AG10803 (cell line): ENCODE measurements around the gene LAMP2.

Experiments used
- DNase-seq: peaks from one replicate; pipeline ENCODE4 v3.0.0; 2010; ENCODE audit warnings: low read depth
- H3K4me3 ChIP-seq: 2 replicates; pipeline ENCODE4 v1.5.1; 2011; ENCODE audit warnings: mild to moderate bottlenecking, low read length, control low read depth
- TF ChIP-seq, protein P1 (sequence below): conservative IDR thresholded peaks from 2 replicates; pipeline ENCODE4 v1.5.1; 2011; ENCODE audit warnings: mild to moderate bottlenecking, low read length, control low read depth, inconsistent platforms

The LAMP2 gene

DNA sequence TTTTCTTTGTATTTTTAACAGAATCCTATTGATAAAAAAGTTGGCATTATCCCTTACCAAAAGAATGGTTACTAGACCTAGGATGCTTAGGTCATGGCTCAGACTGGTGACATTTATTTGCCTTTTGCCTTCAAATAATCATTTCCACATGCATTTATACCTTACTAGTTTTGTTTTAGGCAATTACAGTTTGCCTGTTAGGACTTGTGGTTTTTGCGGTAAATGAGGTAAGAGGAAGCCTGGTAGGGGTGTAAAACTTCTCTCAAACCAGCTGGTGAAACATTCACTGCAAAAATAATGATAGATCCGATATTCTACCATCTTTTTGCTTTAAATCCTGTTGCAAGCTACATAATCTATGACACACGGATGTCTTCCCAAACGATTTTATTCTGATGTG, 12.1 kb downstream of the LAMP2 start:
- H3K4me3 ChIP-seq, result no peak overlapping the region
- TF ChIP-seq, protein P1, sequence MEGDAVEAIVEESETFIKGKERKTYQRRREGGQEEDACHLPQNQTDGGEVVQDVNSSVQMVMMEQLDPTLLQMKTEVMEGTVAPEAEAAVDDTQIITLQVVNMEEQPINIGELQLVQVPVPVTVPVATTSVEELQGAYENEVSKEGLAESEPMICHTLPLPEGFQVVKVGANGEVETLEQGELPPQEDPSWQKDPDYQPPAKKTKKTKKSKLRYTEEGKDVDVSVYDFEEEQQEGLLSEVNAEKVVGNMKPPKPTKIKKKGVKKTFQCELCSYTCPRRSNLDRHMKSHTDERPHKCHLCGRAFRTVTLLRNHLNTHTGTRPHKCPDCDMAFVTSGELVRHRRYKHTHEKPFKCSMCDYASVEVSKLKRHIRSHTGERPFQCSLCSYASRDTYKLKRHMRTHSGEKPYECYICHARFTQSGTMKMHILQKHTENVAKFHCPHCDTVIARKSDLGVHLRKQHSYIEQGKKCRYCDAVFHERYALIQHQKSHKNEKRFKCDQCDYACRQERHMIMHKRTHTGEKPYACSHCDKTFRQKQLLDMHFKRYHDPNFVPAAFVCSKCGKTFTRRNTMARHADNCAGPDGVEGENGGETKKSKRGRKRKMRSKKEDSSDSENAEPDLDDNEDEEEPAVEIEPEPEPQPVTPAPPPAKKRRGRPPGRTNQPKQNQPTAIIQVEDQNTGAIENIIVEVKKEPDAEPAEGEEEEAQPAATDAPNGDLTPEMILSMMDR, result no peak
- peak; percentile 70 for DNase-seq

DNA sequence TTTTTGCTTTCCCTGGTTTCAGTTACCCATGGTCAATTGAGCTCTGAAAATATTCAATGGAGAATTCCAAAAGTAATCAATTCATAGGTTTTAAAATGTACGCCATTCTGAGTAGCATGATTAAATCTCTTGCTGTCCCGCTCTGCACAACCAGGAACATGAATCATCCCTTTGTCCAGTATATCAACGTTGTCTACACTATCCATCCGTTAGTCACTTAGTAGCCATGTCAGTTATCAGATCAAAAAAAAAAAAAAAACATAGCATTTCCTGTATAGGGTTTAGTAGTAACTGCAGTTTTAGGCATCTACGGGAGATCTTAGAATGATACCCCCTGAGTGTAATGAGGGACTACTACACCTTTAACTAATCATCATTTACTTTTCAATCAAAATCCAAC, 15.1 kb downstream of the LAMP2 start:
- TF ChIP-seq, protein P1, result no peak
- H3K4me3 ChIP-seq, result no peak overlapping the region
- no peak for DNase-seq

DNA sequence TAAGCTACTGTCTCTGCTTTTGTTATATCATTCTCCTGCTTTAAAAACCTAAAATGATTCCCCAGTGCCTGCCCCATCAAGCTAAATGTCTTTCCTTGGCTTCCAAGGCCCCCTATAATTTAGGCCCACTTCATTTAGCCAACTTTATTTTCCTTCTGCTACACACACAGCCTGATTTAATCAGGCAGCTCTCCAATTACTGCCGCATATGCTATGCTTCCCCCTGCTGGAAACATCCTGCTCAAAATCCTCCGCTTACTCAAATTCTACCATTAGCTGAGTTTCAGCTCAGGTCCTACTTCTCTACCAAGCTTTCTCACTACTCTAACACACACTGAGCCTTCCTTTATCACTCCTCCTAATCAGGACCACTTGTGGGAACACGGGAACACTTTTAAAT, 17.0 kb downstream of the LAMP2 start:
- TF ChIP-seq, protein P1, result peak; percentile 62
- no peak overlapping the region for H3K4me3 ChIP-seq
- DNase-seq, result peak; percentile 45

DNA sequence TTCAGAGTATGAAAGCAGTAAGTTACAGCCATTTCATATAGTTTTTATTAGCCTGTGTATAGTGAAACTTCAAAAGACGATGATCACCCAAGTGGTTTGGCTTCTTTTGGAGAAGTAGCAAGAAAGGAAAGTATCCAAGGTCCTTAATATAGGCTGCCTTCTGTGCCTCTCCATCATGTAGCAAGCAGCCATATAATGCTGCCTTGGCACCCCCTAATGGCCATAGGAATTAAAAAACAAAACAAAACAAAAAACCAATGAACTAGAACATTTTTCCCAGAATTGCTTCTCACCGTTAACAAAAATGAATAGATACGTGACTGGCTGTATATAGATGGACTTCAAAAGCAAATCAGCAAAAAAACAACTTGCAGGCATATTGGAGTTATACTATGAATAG, 18.9 kb downstream of the LAMP2 start:
- peak; percentile 3 for DNase-seq
- H3K4me3 ChIP-seq, result no peak overlapping the region
- TF ChIP-seq, protein P1, result peak; percentile 18; the same call in 1 of the 2 replicates

DNA sequence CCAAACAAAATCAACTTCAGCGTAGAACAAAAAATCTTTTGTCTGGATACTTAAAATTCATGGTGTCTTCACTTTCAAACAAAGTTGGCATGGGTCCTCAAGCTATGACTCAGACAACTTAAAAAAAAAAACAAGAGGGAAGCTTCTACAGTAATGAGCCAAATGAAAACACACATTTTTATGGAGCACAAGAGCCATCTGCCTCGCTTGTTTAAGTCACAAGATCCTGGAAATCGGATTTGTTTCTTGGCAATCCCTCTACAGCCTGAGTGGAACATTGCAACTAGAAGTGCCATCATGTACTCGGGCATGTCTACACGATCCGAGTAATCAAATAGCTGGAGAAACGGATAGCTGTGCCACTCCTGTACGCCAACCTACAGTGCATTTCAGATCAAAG, 22.6 kb downstream of the LAMP2 start:
- H3K4me3 ChIP-seq, result no peak overlapping the region
- DNase-seq, result peak; percentile 65
- TF ChIP-seq, protein P1, result no peak

DNA sequence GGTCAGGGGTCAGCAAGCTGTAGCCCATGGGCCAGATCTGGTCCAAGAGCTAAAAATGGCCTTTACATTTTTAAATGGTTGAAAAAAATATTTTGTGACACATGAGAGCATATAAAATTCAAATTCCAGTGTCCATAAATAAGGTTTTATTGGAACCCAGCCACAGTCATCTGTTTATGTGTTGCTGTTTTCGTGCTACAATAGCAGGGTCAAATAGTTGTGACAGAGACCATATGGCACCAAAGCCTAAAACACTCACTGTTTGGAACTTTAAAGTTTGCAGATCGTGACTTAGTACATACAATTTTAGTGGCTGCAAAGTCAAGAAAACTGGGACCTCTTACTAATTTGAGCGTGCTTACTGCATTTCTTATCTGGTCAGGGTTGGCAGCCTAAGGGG, 29.2 kb downstream of the LAMP2 start:
- no peak overlapping the region for H3K4me3 ChIP-seq
- DNase-seq, result no peak
- TF ChIP-seq, protein P1, result no peak

DNA sequence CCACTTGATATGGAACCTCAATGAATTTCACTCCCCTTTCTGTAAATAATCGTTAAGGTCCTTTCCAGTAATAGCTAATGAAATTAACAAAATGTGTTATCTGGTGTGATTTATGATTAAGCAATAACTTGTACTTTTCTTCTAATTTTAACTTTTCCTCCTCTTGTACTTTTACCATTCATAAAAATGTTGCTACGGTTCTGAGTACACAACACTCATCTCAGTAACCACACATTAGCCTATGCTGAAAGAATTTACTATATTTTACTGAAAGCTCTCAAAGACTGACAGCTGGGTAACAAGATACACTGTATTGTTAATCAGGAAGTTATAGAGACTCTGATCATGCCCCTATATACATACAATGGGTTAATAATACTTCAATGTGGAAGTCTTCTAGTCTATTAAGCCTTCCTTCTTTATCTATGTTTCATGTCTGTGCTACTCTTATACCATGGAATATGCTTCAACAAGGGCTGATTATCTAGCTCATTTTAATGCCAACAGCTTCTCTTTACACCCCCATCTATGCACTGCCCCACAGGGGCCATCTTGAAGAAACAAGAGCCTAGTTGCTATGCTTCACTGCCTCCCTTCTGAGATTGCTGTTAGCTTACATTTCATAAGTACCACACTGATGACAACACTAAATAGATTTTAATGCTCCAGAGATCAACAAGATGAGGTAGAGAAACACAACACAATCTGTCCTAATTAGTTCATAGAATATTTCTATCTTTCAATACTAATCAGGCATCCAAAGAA, 39.1 kb downstream of the LAMP2 start:
- DNase-seq, result no peak
- TF ChIP-seq, protein P1, result no peak

More for the DNA sequence above, 39.1 kb downstream of the LAMP2 start:
- H3K4me3 ChIP-seq, result no peak overlapping the region
